HCT116 (cell line): ENCODE results near the gene PTCH2. TPM values are rescaled to one million over a fixed set of nuclear protein-coding genes. Genes with fewer than 3 reads are reported as not detected.

Experiments used
- ATAC-seq: fragments of 200-7000 bp; cut with Tn5 transposase; 2 replicates; pipeline ENCODE4 v1.9.1; 2020; ENCODE audit warnings: mild to moderate bottlenecking, moderate library complexity
- BruUV-seq: library from RNA; stranded (reverse); fragments of 400-500 nt; replicated peaks from 2 replicates; lab custom pipeline; 2021; lab: Mats Ljungman, UMichigan
- CTCF ChIA-PET: fragments of 300-600 bp; sonication (Branson Sonifier 250); formaldehyde crosslinking; loops from one replicate; lab custom pipeline; 2021; ENCODE audit warnings: antibody characterized with exemption; lab: Charles Lee
- POLR2A ChIA-PET: fragments of 300-600, 350-600 bp; sonication (Branson Sonifier 250); formaldehyde crosslinking; loops from one replicate; lab custom pipeline; 2021; ENCODE audit warnings: antibody characterized with exemption; lab: Charles Lee
- RAD21 ChIA-PET, 2 experiments: fragments of 300-600 bp; sonication (Branson Sonifier 250); formaldehyde crosslinking; loops; one replicate each; lab custom pipeline; 2023; ENCODE audit warnings: low total read pairs in 2 of 2; ENCODE audit not compliant: uncharacterized antibody in 2 of 2, unreplicated experiment in 2 of 2, low non-redundant PET in 1 of 2; lab: Charles Lee
- DNase-seq: peaks from one replicate; pipeline ENCODE4 v3.0.0-alpha.2; 2010; ENCODE audit warnings: low read depth, low spot score
- H2AFZ ChIP-seq: fragments of 200-600 bp; shearing (Covaris generic), sonication (generic); 2 replicates; pipeline ENCODE4 v1.6.1; 2017; ENCODE audit warnings: low read depth, mixed run types, mixed read lengths, antibody characterized with exemption, low read length; ENCODE audit not compliant: poor library complexity, severe bottlenecking
- H3K27ac ChIP-seq: 2 replicates; pipeline ENCODE4 v1.5.1; 2012; ENCODE audit warnings: low read depth, low read length
- H3K27me3 ChIP-seq: fragments of 200-600 bp; sonication (generic); 2 replicates; pipeline ENCODE4 v1.6.1; 2016; ENCODE audit warnings: mixed run types, low read length, mixed read lengths; ENCODE audit not compliant: insufficient read depth
- H3K36me3 ChIP-seq, 2 experiments: fragments of 200-500 bp in 1 of 2; fragments of 200-600 bp in 1 of 2; sonication (Bioruptor generic) in 1 of 2; sonication (generic) in 1 of 2; 2 replicates each; pipeline versions ENCODE4 v1.5.1 to v1.6.1; 2014 to 2016; ENCODE audit warnings: low read length in 2 of 2, inconsistent platforms in 1 of 2, mixed read lengths in 1 of 2, mixed run types in 1 of 2; ENCODE audit not compliant: insufficient read depth in 2 of 2, control insufficient read depth in 1 of 2
- H3K4me1 ChIP-seq, 2 experiments: fragments of 200-600 bp in 1 of 2; sonication (generic) in 1 of 2; 2 replicates each; pipeline versions ENCODE4 v1.5.1 to v1.6.1; 2012 to 2017; ENCODE audit warnings: low read length in 2 of 2, inconsistent platforms in 1 of 2, mild to moderate bottlenecking in 1 of 2, mixed read lengths in 1 of 2, mixed run types in 1 of 2, moderate library complexity in 1 of 2; ENCODE audit not compliant: insufficient read depth in 2 of 2, control insufficient read depth in 1 of 2
- H3K4me2 ChIP-seq: fragments of 200-600 bp; sonication (generic); 2 replicates; pipeline ENCODE4 v1.6.1; 2017; ENCODE audit warnings: mixed run types, low read length, mixed read lengths
- H3K4me3 ChIP-seq, 2 experiments: fragments of 200-600 bp in 1 of 2; sonication (generic) in 1 of 2; replicated peaks in 1 of 2; 2 replicates each; pipeline ENCODE4 v1.5.1; 2011 to 2016; ENCODE audit warnings: low read length in 2 of 2, control low read depth in 1 of 2, low read depth in 1 of 2, mild to moderate bottlenecking in 1 of 2, mixed read lengths in 1 of 2, mixed run types in 1 of 2
- H3K79me2 ChIP-seq: fragments of 200-600 bp; sonication (generic); 2 replicates; pipeline ENCODE4 v1.6.1; 2017; ENCODE audit warnings: mild to moderate bottlenecking, mixed run types, low read length, moderate library complexity, mixed read lengths; ENCODE audit not compliant: insufficient read depth
- H3K9ac ChIP-seq: fragments of 200-600 bp; sonication (generic); 2 replicates; pipeline ENCODE4 v1.6.1; 2016; ENCODE audit warnings: low read length, mixed read lengths
- H3K9me2 ChIP-seq: fragments of 200-600 bp; sonication (generic), shearing (Covaris generic); 2 replicates; pipeline ENCODE4 v1.6.1; 2017; ENCODE audit warnings: mixed run types, mild to moderate bottlenecking, moderate library complexity; ENCODE audit not compliant: insufficient read depth
- H3K9me3 ChIP-seq, 2 experiments: fragments of 200-500 bp in 1 of 2; fragments of 200-600 bp in 1 of 2; sonication (Bioruptor generic) in 1 of 2; sonication (generic) in 1 of 2; 2 replicates each; pipeline ENCODE4 v1.6.1; 2014 to 2017; ENCODE audit warnings: low read length in 2 of 2, mixed read lengths in 2 of 2, inconsistent platforms in 1 of 2, low read depth in 1 of 2, mild to moderate bottlenecking in 1 of 2, mixed run types in 1 of 2, moderate library complexity in 1 of 2; ENCODE audit not compliant: control insufficient read depth in 1 of 2, insufficient read depth in 1 of 2
- H4K20me1 ChIP-seq: fragments of 200-600 bp; sonication (generic), shearing (Covaris generic); 2 replicates; pipeline ENCODE4 v1.6.1; 2017; ENCODE audit warnings: mixed run types, mild to moderate bottlenecking, moderate library complexity; ENCODE audit not compliant: insufficient read depth
- ATF3 ChIP-seq: IDR thresholded peaks from 2 replicates; pipeline ENCODE4 v1.6.1; 2012
- CTCF ChIP-seq, 3 experiments: fragments of 200-600 bp in 1 of 3; sonication (generic) in 1 of 3; IDR thresholded peaks in 2 of 3; conservative IDR thresholded peaks in 1 of 3; 2 replicates each; pipeline ENCODE4 v1.5.1; 2012 to 2017; ENCODE audit warnings: low read depth in 2 of 3, low read length in 2 of 3, antibody characterized with exemption in 1 of 3, borderline replicate concordance in 1 of 3, control low read depth in 1 of 3, mild to moderate bottlenecking in 1 of 3, mixed read lengths in 1 of 3, mixed run types in 1 of 3, moderate library complexity in 1 of 3; ENCODE audit not compliant: insufficient read depth in 1 of 3
- EZH2phosphoT487 ChIP-seq: fragments of 200-600 bp; IDR thresholded peaks from 2 replicates; pipeline ENCODE4 v1.6.1; 2018; ENCODE audit warnings: antibody characterized with exemption, borderline replicate concordance
- POLR2AphosphoS5 ChIP-seq: IDR thresholded peaks from 2 replicates; pipeline ENCODE4 v1.6.1; 2011; ENCODE audit warnings: mild to moderate bottlenecking, low read depth, low read length, moderate library complexity
- REST ChIP-seq: IDR thresholded peaks from 2 replicates; pipeline ENCODE4 v1.6.1; 2012; ENCODE audit warnings: low read depth
- SIN3A ChIP-seq: IDR thresholded peaks from 2 replicates; pipeline ENCODE4 v1.6.1; 2012; ENCODE audit warnings: low read depth
- ZFX ChIP-seq: fragments of 450-650 bp; IDR thresholded peaks from 2 replicates; pipeline ENCODE4 v1.6.1; 2017
- ZNF274 ChIP-seq: fragments of 200-500 bp; sonication (Bioruptor generic); IDR thresholded peaks from 2 replicates; pipeline ENCODE4 v1.6.1; 2014; ENCODE audit warnings: mild to moderate bottlenecking, low read depth, low read length, inconsistent platforms
- intact Hi-C: fragments of 100-400 bp; cut with micrococcal nuclease; formaldehyde crosslinking; loops from 2 replicates; pipeline ENCODE4 v1.10.0; 2022
- total RNA-seq: library from RNA; stranded (reverse); gene quantifications from one replicate; pipeline ENCODE4 v1.2.1, GENCODE V29; 2021; ENCODE audit not compliant: unreplicated experiment

Gene PTCH2
- total RNA-seq, 1 experiment from 2014 or later: 1.3 TPM

GRCh38 chr1:44790968-44791801 lies 51.9 kb downstream of the PTCH2 start (continued):
- TF ChIP-seq ZFX (no peak), REST (no peak)

DNA sequence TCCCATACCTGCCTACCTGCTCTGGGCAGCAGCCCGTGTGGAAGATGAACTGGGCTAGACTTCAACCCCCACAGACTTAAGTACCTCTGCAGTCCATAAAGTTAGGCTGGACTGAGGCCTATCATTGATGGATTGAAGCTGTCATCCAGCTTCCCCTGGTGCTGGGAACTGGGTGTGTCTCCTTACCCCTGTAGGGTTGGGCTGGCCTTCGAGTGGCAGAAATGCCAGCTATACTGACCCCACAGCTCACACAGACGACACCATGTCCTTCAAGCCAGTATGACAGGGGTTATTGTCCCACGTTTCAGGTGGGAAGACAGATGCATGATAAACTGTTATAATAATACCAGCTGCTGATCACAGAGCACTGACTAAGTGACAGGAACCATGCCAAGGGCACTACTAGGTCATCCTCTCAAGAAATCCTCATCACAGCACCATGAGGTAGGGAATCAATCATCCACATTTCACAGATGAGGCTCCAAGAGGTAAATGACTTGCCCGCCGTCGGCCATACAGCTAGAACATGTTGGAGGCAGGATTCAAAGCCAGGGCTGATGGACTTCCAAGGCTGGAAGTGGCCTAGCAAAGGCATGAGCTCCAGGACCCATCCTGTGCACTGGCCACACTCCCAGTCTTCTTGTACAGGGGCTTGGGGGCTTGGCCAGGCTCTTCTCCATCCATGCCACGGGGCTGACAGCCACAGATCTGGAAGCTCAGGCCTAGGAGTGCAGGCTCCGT lies 54.8 kb downstream of the PTCH2 start, which contains the start of gene BEST4:
BEST4 (minus strand) TSS at position 51 of the 741 bp plus-strand sequence. CDS start 465 bp downstream, outside the sequence.
- H3K4me1 ChIP-seq: peaks cover 13 to 32% of the 10 kb centered on the region in 2 experiments
- no peaks in the 10 kb centered on the region for H4K20me1 ChIP-seq
- H2AFZ ChIP-seq: no peak within 1 kb of the TSS
- ATAC-seq: no peak
- ChIA-PET POLR2A (interaction anchor here (0.8 to 4.9 kb wide), 6 partner anchors 12 to 67 kb away, joined by 3 to 43 read pairs (median 6); partner anchors contain the start of genes DYNLT4, PLK3 and RNU5D-1), CTCF (interaction anchor here (1.1 to 1.4 kb wide), 3 partner anchors 9 to 14 kb away, joined by 3 read pairs; partner anchors contain the start of gene PLK3), RAD21 (no interaction called here)
- no peak within 1 kb of the TSS for H3K27ac ChIP-seq
- H3K9ac ChIP-seq: peak within 1 kb of the TSS; percentile 63; the same call in 1 of the 2 replicates
- no peaks in the 10 kb centered on the region for H3K79me2 ChIP-seq
- H3K9me3 ChIP-seq: no peaks in the 10 kb centered on the region
- TF ChIP-seq SIN3A (no peak), CTCF (IDR thresholded peaks at IDR 0.05 in 2 of 3, conservative IDR thresholded peaks at IDR 0.05 in 1 of 3; ENCODE audit: borderline replicate concordance in 1 of 3, insufficient read depth in 1 of 3, low read depth in 2 of 3, low read length in 2 of 3) (no peak), EZH2phosphoT487 (no peak), ATF3 (no peak), POLR2AphosphoS5 (no peak), ZNF274 (no peak)
- DNase-seq: no peak
- no TSS peak for BruUV-seq
- H3K4me3 ChIP-seq: no peak within 1 kb of the TSS
- H3K9me2 ChIP-seq: no peaks in the 10 kb centered on the region
- H3K4me2 ChIP-seq: no peak within 1 kb of the TSS; the same call in 1 of the 2 replicates
- H3K36me3 ChIP-seq: no peaks in the 10 kb centered on the region
- intact Hi-C loops: loop anchor here (5.0 kb wide), 1 partner anchor 784 kb away; no protein-coding TSS in a partner anchor
- H3K27me3 ChIP-seq: no peaks in the 10 kb centered on the region
